ENCODE data around the gene SNUPN.
"Not testable (repeated sequence)": the region's sequence is repeated elsewhere in the genome, so short reads cannot be mapped to it uniquely, and the experiment has no call there.

- not testable (repeated sequence) for TF ChIP-seq CTCF, POLR2A (IDR thresholded peaks at IDR 0.05)
Observed at GRCh38 chr15:75582943-75583342, 42.6 kb downstream of the SNUPN start.
